Suppressor macrophage treated with lipopolysaccharide for 4 hours (primary cell): ENCODE data around the gene IL12A.

Source experiments
- DNase-seq: peaks from one replicate; pipeline ENCODE4 v3.0.0-alpha.2; 2020

The IL12A gene

GRCh38 chr3:159991591-159991990 lies 3.0 kb downstream of the IL12A start:
- no peak for DNase-seq

DNA sequence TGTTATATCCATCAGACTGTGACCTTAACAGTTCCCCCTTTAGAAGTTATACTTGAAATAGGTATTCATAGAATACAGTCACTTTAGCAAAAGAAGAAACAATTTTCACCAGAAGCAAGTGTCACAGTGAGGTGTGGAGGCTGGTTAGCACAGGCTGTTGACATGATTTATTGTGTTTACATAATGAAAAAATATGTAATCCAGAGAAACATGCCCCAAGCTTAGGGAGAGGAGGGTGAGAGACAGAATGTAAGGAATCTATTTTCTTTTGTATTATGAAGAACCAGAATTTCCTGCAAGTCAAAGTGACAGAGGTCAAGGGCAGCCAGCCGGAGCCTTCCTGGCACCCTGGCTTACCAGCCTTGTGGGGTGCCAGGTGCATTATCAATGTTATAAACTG lies 4.0 kb downstream of the IL12A start:
- DNase-seq = no peak

DNA sequence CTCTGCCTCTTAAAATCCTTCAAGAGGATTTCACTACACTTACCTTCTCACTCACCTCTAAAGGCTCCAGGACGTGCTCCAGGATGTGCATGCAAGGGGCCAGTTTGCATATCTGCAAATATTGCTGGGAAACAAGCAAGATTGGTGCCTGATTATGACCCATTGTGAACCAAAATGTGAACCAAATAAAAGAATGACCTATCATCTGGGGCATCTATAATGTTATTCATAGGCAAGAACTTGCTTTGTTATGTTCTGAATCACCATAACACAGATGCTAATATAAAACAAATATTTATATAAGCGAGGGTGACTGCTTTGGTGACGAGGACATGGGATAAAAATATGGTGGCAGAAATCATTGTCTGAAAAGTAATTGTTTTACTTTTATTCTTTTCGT lies 5.5 kb downstream of the IL12A start:
- no peak for DNase-seq

DNA sequence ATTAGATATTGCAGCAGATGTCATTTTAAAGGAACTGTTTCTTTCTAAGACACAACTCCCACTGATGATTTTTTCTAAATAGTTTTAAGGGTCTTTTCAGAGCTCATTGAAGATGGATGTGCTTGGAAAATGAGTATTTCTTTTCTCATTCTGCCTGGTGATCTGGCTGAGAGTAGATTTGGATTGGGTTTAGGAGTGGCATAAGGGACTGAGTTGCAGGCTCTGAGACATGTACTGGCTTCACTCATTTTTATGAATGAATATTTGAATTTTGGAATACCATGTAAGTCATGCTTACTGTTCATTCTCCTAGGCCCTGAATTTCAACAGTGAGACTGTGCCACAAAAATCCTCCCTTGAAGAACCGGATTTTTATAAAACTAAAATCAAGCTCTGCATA lies 6.5 kb downstream of the IL12A start:
- DNase-seq = no peak

DNA sequence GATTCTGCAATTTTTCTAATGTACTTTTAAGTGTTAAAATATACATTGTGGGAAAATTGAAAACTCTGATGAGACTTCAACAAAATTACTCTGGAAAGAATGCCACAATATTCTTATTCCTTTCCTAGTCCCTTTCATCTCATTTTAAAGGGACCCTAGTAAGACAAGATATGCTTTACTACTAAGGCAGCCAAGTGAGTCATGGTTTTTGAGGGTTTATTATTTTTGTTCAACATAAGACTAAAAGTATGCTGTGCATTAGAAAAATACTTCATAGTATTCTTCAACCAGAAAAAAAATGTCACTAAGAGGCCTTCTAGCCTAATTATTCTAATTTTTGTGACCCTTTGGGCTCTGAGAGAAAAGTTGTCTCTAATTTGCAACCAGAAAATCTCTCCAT lies 7.4 kb downstream of the IL12A start:
- no peak for DNase-seq

DNA sequence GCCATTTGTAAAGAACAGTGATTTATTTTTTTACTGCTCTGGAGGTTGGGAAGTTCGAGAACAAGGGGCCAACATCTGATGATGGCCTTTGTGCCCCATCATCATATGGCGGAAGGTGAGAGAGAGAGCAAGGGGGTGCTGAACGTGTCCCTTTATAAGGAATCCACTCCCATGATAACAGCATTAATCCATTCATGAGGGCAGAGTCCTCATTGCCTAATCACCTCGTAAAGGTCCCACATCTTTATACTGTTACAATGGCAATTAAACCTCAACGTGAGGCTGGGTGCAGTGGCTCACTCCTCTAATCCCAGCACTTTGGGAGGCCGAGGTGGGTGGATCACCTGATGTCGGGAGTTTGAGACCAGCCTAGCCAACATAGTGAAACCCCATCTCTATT lies 8.3 kb downstream of the IL12A start:
- DNase-seq = no peak

- no peak for DNase-seq
Measured at GRCh38 chr3:160001148-160001760, 12.6 kb downstream of the IL12A start.

GRCh38 chr3:160001850-160002623 lies 13.4 kb downstream of the IL12A start:
- DNase-seq = no peak

GRCh38 chr3:160003520-160004128 lies 15.0 kb downstream of the IL12A start:
- peak; percentile 71 for DNase-seq

- peak; percentile 11 for DNase-seq
Measured at GRCh38 chr3:160005004-160005403, 16.4 kb downstream of the IL12A start.

DNA sequence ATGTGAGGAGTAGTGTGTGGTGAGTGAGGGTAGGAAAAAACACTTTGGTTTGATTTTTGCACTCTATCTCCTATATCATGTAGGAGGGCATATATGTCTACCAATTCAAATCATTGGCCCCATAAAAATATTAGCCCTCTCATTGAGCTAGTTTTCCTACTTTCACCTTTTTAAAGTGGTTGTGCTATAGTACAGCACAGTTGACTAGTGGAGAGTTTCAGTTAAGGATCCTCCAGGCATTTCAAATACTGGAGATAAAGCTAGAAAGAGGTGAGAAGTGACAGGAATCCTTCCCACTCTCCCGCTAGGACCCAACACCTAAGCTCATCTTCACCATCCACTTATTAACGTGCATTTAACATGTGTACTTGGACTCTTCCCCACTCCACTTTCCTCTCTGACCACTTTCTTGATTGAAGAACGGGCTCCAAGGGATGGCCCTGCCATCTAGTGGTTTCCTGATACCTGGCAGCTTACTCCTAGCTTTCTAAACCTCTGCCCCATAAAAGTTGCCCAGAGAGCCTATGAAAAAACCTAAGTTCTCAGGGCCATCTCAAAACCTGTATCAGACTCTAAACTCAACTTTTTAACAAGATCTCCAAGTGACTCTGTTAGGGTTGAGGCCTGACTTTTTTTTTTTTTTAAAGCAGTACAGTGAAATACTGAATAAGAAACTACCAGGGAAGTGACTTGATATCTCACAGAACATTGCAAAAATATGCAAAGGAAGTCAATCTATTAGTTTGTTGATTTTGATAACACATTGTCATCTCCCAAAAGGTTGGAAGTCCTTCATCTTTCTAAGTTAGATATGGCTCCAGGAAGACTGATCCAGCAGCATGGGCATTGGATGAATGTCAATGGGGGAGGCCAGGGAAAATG lies 17.9 kb downstream of the IL12A start:
- peak; percentile 68 for DNase-seq

DNA sequence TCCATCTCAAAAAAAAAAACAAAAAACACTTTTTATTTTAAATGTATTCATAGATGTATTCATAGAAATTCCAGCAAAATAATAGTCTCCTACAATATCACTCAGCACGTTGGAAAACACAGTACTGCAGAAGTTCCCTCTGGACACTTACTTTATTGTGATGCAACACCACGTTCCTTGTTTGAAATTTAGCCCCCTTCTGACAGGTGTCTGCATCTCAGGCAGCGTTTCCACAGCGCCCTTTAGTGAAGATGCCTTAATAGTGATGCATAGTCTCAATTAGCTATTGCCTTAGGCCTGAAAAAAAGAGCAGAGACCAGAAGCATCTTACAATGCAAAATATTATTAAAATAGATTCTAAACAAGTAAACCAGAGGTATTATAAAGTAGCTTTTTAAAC lies 20.3 kb downstream of the IL12A start:
- DNase-seq = no peak

GRCh38 chr3:160009525-160009924 lies 20.9 kb downstream of the IL12A start:
- DNase-seq = no peak

DNA sequence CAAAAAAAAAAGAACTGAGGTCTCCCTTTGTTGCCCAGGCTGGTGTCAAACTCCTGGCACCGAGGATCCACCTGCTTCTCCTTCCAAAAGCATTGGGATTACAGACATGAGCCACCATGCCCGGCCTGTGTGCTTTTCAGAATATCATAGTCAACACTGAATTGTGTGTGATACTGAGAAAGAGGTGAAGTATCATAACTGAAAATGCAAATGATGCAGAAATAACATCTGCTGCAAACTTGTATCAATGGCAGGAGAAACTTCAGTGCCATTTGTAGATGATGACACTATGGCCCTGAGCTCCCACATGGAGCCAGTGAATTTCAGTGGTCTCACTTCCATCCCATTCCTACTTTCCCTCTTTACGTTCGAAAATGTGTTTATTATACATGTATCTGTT lies 21.9 kb downstream of the IL12A start:
- DNase-seq = no peak

DNA sequence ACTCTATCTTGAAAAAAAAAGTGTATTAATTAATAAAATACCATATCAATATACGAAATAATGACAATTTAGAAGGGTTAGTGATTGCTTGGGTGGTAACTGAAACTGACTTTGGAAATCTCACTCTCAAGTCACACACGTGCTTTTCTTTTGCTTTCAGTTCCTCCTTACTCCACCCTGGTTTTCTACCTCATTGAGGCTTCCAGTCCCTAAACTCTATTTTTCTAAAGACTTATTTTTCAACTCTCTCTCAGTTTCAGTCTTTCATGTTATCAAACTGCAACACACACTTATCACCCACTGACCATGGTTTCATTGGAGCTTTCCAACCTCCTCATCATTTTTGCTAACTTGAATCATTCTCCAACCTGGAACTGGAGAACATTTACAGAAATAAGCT lies 23.5 kb downstream of the IL12A start:
- DNase-seq = peak; percentile 68

- peak; percentile 31 for DNase-seq
Measured at GRCh38 chr3:160016972-160017371, 28.3 kb downstream of the IL12A start.

GRCh38 chr3:160018959-160019358 lies 30.3 kb downstream of the IL12A start:
- no peak for DNase-seq

- DNase-seq = no peak
Measured at GRCh38 chr3:160020057-160020711, 31.5 kb downstream of the IL12A start.

DNA sequence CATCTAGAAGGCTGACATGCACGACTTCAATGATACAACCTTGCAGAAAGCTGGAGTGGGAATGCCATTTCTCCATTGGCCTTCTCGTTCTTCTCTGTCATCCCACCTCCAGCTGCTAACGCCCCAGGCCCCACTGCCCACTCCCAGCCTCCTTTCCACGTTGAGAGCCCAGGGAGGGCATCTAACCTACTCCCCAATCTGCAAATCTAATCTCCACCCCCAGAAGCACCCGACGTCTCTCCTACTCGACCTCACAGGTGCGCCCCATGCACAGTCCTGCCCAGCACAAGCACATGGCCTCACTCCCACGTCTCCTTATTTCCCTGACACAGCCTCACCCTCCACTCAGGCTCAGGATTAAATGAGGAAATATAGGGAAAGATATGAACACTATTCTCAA lies 33.4 kb downstream of the IL12A start:
- DNase-seq = no peak

DNA sequence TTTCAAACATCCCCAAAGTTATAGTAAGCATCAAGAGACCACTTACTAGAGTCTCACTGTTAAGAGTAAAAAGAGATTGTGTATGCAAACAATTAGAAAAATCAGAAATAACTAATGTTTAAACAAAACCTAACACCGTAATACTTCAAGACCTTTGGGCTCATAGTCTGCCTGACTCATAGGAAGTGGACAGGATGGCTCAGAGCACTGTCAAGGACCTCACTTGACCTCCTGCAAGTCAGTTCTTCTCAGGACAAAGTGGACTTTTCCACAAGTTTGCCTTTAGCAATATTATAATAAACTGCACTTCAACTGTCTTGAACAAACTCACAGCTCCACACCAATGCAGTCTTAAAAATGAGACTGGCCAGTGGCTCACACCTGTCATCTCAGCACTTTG lies 34.8 kb downstream of the IL12A start:
- no peak for DNase-seq

GRCh38 chr3:160027541-160028195 lies 39.0 kb downstream of the IL12A start:
- peak; percentile 38 for DNase-seq

DNA sequence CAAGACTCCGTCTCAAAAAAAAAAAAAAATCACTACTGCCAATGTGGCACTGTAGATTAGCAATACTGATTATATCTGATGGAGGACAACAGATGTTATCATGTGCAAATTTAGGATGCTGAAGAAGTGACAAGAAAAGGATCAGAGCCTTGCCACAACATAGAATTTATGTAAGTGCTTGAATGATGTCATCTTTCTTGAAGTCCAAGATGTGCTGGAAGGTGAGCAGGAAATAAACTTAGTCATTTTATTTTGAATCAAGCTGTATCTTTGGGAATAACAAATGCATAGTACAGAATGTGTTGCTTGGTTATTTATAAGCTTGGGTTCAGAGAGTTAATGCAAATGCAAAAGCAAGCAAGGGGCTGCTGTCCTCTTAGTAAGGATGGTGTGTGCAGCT lies 47.1 kb downstream of the IL12A start:
- no peak for DNase-seq
